Raji (cell line): ENCODE data around the gene ARHGAP22.

Source experiments
- POLR2A ChIP-seq: IDR thresholded peaks from 2 replicates; pipeline ENCODE4 v1.6.1; 2011; ENCODE audit warnings: low read depth, low read length, control low read depth; ENCODE audit not compliant: insufficient read depth

Gene ARHGAP22

GRCh38 chr10:48604991-48605508 is at the start of gene ARHGAP22:
TSS of gene ARHGAP22 (minus strand) at chr10:48605073. CDS start at chr10:48604796, 277 bp downstream.
- TF ChIP-seq POLR2A, result no peak

- TF ChIP-seq POLR2A, result no peak
These were observed 49.2 kb upstream of the ARHGAP22 start for GRCh38 chr10:48653944-48654698.

GRCh38 chr10:48653347-48653746 is 48.5 kb upstream of the ARHGAP22 start:
- TF ChIP-seq POLR2A, result no peak

- TF ChIP-seq POLR2A, result no peak
These were observed 47.5 kb upstream of the ARHGAP22 start for GRCh38 chr10:48652344-48652743.

GRCh38 chr10:48651839-48652238 is 47.0 kb upstream of the ARHGAP22 start:
- TF ChIP-seq POLR2A, result no peak

GRCh38 chr10:48651293-48651692 is 46.4 kb upstream of the ARHGAP22 start:
- no peak for TF ChIP-seq POLR2A

- no peak for TF ChIP-seq POLR2A
These were observed 44.6 kb upstream of the ARHGAP22 start for GRCh38 chr10:48649349-48649944.

GRCh38 chr10:48648172-48648942 is 43.5 kb upstream of the ARHGAP22 start:
- TF ChIP-seq POLR2A, result no peak

GRCh38 chr10:48645600-48645999 is 40.7 kb upstream of the ARHGAP22 start:
- TF ChIP-seq POLR2A, result no peak

GRCh38 chr10:48640326-48640725 is 35.5 kb upstream of the ARHGAP22 start:
- no peak for TF ChIP-seq POLR2A

- no peak for TF ChIP-seq POLR2A
These were observed 34.8 kb upstream of the ARHGAP22 start for GRCh38 chr10:48639632-48640031.

GRCh38 chr10:48638739-48639527 is 34.1 kb upstream of the ARHGAP22 start:
- no peak for TF ChIP-seq POLR2A

- no peak for TF ChIP-seq POLR2A
These were observed 33.3 kb upstream of the ARHGAP22 start for GRCh38 chr10:48638158-48638557.

GRCh38 chr10:48636901-48637300 is 32.0 kb upstream of the ARHGAP22 start:
- TF ChIP-seq POLR2A, result no peak

GRCh38 chr10:48636231-48636630 is 31.4 kb upstream of the ARHGAP22 start:
- TF ChIP-seq POLR2A, result no peak
